ENCODE results near the gene GPR3. TPM values are rescaled to one million over a fixed set of nuclear protein-coding genes. Genes with fewer than 3 reads are reported as not detected.

Gene GPR3
- total and polyA plus RNA-seq, 2 of the 13 experiments (the other 11 are each of a cell fraction or from before 2014, with no cell fraction given) = 1.00 to 2.6 TPM

DNA sequence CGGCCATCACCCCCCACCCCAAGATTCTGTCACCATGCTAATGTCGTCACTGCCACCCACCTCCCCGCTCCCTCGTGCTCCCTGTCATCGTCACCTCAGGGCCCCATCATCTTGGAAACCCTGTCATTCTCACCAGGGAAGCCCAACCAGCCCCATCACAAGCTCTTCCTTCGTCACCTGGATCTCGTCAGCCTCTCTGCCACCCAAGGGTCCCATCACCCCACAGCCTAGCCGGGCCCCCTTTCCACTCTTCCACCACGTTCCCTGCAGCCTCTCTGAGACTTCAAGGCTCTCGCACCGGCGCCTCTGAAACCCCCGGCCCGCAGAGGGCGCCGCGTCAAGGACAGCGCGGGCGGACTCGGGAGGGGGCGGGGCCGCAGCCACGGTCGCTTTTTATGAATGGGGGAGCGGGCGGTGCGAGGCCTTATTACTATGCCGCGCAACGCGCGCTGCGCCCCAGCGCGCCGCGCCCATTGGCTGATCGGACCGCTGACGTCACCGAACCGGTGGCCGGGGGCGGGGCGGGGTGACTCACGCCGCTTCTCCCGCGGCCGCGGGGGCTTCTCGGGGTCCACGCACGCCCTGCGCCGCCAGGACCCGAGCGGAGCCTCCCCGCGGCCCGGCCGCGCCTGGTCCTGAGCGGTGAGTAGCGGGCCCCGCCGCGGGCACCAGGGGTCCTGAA is at the start of gene GPR3 (continued):
- TF ChIP-seq ZMYM4 (CRISPR knock-in tag; IDR thresholded peaks at IDR 0.05) = peak; percentile 79
- 0 out of 2 replicates have a peak, but pooled peaks have one; percentile 56 for TF ChIP-seq ZNF441 (CRISPR knock-in tag; IDR thresholded peaks at IDR 0.05; ENCODE audit: borderline replicate concordance)
- TF ChIP-seq, protein P1, sequence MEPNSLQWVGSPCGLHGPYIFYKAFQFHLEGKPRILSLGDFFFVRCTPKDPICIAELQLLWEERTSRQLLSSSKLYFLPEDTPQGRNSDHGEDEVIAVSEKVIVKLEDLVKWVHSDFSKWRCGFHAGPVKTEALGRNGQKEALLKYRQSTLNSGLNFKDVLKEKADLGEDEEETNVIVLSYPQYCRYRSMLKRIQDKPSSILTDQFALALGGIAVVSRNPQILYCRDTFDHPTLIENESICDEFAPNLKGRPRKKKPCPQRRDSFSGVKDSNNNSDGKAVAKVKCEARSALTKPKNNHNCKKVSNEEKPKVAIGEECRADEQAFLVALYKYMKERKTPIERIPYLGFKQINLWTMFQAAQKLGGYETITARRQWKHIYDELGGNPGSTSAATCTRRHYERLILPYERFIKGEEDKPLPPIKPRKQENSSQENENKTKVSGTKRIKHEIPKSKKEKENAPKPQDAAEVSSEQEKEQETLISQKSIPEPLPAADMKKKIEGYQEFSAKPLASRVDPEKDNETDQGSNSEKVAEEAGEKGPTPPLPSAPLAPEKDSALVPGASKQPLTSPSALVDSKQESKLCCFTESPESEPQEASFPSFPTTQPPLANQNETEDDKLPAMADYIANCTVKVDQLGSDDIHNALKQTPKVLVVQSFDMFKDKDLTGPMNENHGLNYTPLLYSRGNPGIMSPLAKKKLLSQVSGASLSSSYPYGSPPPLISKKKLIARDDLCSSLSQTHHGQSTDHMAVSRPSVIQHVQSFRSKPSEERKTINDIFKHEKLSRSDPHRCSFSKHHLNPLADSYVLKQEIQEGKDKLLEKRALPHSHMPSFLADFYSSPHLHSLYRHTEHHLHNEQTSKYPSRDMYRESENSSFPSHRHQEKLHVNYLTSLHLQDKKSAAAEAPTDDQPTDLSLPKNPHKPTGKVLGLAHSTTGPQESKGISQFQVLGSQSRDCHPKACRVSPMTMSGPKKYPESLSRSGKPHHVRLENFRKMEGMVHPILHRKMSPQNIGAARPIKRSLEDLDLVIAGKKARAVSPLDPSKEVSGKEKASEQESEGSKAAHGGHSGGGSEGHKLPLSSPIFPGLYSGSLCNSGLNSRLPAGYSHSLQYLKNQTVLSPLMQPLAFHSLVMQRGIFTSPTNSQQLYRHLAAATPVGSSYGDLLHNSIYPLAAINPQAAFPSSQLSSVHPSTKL (CRISPR knock-in tag; IDR thresholded peaks at IDR 0.05) = peak; percentile 51
- TF ChIP-seq NFYB (CRISPR knock-in tag; IDR thresholded peaks at IDR 0.05) = peak; percentile 81
- no peak for TF ChIP-seq MEIS2 (CRISPR knock-in tag; IDR thresholded peaks at IDR 0.05)
- TF ChIP-seq MIER2 (CRISPR knock-in tag; IDR thresholded peaks at IDR 0.05) = no peak
- no peak for TF ChIP-seq PTBP1 (IDR thresholded peaks at IDR 0.05; ENCODE audit: low read depth, low read length, poor library complexity, severe bottlenecking)
- TF ChIP-seq KDM2A (CRISPR knock-in tag; IDR thresholded peaks at IDR 0.05; ENCODE audit: borderline replicate concordance, low read depth) = peak; percentile 87
- TF ChIP-seq ZNF556 (CRISPR knock-in tag; IDR thresholded peaks at IDR 0.05; ENCODE audit: borderline replicate concordance) = no peak; the same call in 1 of the 2 replicates
- TF ChIP-seq REST (IDR thresholded peaks at IDR 0.05; ENCODE audit: borderline replicate concordance in 1 of 2, low read depth in 1 of 2, low read length in 2 of 2) = no peak
- no peak for TF ChIP-seq ZKSCAN1 (IDR thresholded peaks at IDR 0.05; ENCODE audit: low read length)
- peak; percentile 46; the same call in 1 of the 2 replicates for TF ChIP-seq KAT8 (CRISPR knock-in tag; IDR thresholded peaks at IDR 0.05)
- TF ChIP-seq, protein P2, sequence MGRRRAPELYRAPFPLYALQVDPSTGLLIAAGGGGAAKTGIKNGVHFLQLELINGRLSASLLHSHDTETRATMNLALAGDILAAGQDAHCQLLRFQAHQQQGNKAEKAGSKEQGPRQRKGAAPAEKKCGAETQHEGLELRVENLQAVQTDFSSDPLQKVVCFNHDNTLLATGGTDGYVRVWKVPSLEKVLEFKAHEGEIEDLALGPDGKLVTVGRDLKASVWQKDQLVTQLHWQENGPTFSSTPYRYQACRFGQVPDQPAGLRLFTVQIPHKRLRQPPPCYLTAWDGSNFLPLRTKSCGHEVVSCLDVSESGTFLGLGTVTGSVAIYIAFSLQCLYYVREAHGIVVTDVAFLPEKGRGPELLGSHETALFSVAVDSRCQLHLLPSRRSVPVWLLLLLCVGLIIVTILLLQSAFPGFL (CRISPR knock-in tag; IDR thresholded peaks at IDR 0.05) = no peak
- TF ChIP-seq, protein P3, sequence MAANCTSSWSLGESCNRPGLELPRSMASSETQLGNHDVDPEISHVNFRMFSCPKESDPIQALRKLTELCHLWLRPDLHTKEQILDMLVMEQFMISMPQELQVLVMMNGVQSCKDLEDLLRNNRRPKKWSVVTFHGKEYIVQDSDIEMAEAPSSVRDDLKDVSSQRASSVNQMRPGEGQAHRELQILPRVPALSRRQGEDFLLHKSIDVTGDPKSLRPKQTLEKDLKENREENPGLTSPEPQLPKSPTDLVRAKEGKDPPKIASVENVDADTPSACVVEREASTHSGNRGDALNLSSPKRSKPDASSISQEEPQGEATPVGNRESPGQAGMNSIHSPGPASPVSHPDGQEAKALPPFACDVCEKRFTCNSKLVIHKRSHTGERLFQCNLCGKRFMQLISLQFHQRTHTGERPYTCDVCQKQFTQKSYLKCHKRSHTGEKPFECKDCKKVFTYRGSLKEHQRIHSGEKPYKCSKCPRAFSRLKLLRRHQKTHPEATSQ (CRISPR knock-in tag; IDR thresholded peaks at IDR 0.05; ENCODE audit: borderline replicate concordance) = no peak
- TF ChIP-seq, protein P4, sequence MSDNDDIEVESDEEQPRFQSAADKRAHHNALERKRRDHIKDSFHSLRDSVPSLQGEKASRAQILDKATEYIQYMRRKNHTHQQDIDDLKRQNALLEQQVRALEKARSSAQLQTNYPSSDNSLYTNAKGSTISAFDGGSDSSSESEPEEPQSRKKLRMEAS (IDR thresholded peaks at IDR 0.05) = peak; percentile 33; the same call in 1 of the 2 replicates
- TF ChIP-seq ZNF576 (CRISPR knock-in tag; IDR thresholded peaks at IDR 0.05) = no peak
- TF ChIP-seq PPARG (CRISPR knock-in tag; conservative IDR thresholded peaks at IDR 0.05) = peak; percentile 53; the same call in 1 of the 2 replicates
- TF ChIP-seq, protein P5, sequence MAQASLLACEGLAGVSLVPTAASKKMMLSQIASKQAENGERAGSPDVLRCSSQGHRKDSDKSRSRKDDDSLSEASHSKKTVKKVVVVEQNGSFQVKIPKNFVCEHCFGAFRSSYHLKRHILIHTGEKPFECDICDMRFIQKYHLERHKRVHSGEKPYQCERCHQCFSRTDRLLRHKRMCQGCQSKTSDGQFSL (CRISPR knock-in tag; IDR thresholded peaks at IDR 0.05) = no peak
